ENCODE results near the gene KRT32.

KRT32 gene

GRCh38 chr17:41491476-41491875 lies 24.3 kb upstream of the KRT32 start:
- TF ChIP-seq CTCF (IDR thresholded peaks at IDR 0.05) = no peak

GRCh38 chr17:41490000-41490990 lies 23.1 kb upstream of the KRT32 start:
- no peak for TF ChIP-seq CTCF (IDR thresholded peaks at IDR 0.05)

GRCh38 chr17:41489531-41489930 lies 22.3 kb upstream of the KRT32 start, which contains the start of gene KRT36:
Gene KRT36 (minus strand): TSS chr17:41489910. CDS start chr17:41489864, 46 bp downstream.
- no peak for TF ChIP-seq CTCF (IDR thresholded peaks at IDR 0.05)

GRCh38 chr17:41486809-41487530 lies 19.8 kb upstream of the KRT32 start:
- peak; percentile 61 for TF ChIP-seq CTCF (IDR thresholded peaks at IDR 0.05)

- TF ChIP-seq CTCF (IDR thresholded peaks at IDR 0.05) = no peak
Measured at GRCh38 chr17:41486316-41486715, 19.1 kb upstream of the KRT32 start.

- TF ChIP-seq CTCF (IDR thresholded peaks at IDR 0.05) = no peak
Measured at GRCh38 chr17:41484920-41485904, 18.0 kb upstream of the KRT32 start.
